ENCODE results near the gene SUSD5. TPM values are rescaled to one million over a fixed set of nuclear protein-coding genes. Genes with fewer than 3 reads are reported as not detected.

Gene SUSD5
- total RNA-seq, 1 experiment from 2014 or later, result 4.9 TPM

- Histone ChIP-seq H3K9ac (ENCODE audit: extremely low read depth, insufficient read length, low read length) (no peak overlapping the region), H4K8ac (replicated peaks; ENCODE audit: insufficient read length, low read depth, low read length) (no peak overlapping the region), H4K91ac (ENCODE audit: insufficient read length, low read depth, low read length) (no peak overlapping the region), H4K20me1 (ENCODE audit: control insufficient read depth, insufficient read depth, insufficient read length) (no peaks in the 10 kb centered on the region), H2AK5ac (ENCODE audit: insufficient read length, low read length) (no peak overlapping the region), H2BK120ac (ENCODE audit: low read depth, low read length, poor library complexity, severe bottlenecking) (no peak overlapping the region), H3T11ph (ENCODE audit: low read length) (no peak overlapping the region), H3K23me2 (ENCODE audit: insufficient read length, low read depth, low read length, poor library complexity, severe bottlenecking) (no peaks in the 10 kb centered on the region), H3K56ac (ENCODE audit: insufficient read length, low read depth, low read length) (no peak overlapping the region), H4K5ac (ENCODE audit: insufficient read length, low read depth, low read length) (no peak overlapping the region), H2AFZ (ENCODE audit: low read length) (no peak overlapping the region), H3K27ac (ENCODE audit: insufficient read length, low read depth, low read length) (no peak overlapping the region), H3K4me1 (ENCODE audit: insufficient read depth, low read length) (no peaks in the 10 kb centered on the region), H3K79me2 (ENCODE audit: insufficient read depth, low read length) (no peaks in the 10 kb centered on the region), H3K23ac (ENCODE audit: insufficient read length, low read depth, low read length) (no peak overlapping the region), H3K14ac (ENCODE audit: insufficient read depth, low read length) (no peak overlapping the region), H2BK12ac (ENCODE audit: insufficient read length, low read depth, low read length) (no peak overlapping the region), H3K27me3 (ENCODE audit: insufficient read depth, low read length) (no peaks in the 10 kb centered on the region), H3K4ac (ENCODE audit: low read depth, low read length) (no peak overlapping the region), H3K79me1 (ENCODE audit: insufficient read depth, low read depth, low read length, poor library complexity, severe bottlenecking) (no peaks in the 10 kb centered on the region), H3K9me3 (ENCODE audit: control insufficient read depth, low read depth, low read length) (no peaks in the 10 kb centered on the region), H3K18ac (ENCODE audit: insufficient read length, low read depth, low read length) (no peak overlapping the region), H2BK5ac (ENCODE audit: insufficient read length, low read length) (no peak overlapping the region), H2BK15ac (ENCODE audit: low read depth, low read length) (no peak overlapping the region), H2BK20ac (ENCODE audit: low read depth, low read length, poor library complexity, severe bottlenecking) (no peak overlapping the region), H3K4me2 (ENCODE audit: insufficient read depth, insufficient read length, low read length) (no peak overlapping the region)
- no peak for TF ChIP-seq CTCF (conservative IDR thresholded peaks at IDR 0.05)
- peak overlapping the region in 1 of 3 experiments; percentile 18; a peak in 1 of 7 replicates for H3K27ac Mint-ChIP-seq
- no CpG with 5 or more reads among the region's 4 CpGs for WGBS (ENCODE audit: extremely low coverage, insufficient read length, low lambda C conversion rate)
- H3K9me3 Mint-ChIP-seq, result no peaks in the 10 kb centered on the region
- no peak overlapping the region for H3K4me3 Mint-ChIP-seq
- H3K27me3 Mint-ChIP-seq (ENCODE audit: low read depth), result no peaks in the 10 kb centered on the region
- H3K4me1 Mint-ChIP-seq, result peaks cover 4% of the 10 kb centered on the region in 2 experiments; a peak in 2 of 4 replicates
- no peaks in the 10 kb centered on the region for H3K36me3 Mint-ChIP-seq (ENCODE audit: insufficient read depth in 1 of 3, low read depth in 3 of 3)
- no peak for DNase-seq
Measured at GRCh38 chr3:33159234-33159633, 59.4 kb downstream of the SUSD5 start.
